ENCODE data around the gene YARS1. TPM values are rescaled to one million over a fixed set of nuclear protein-coding genes. Genes with fewer than 3 reads are reported as not detected.
A peak's percentile ranks its signal among the peaks of the same experiment; 100 is the strongest.

Gene YARS1
- total and polyA plus RNA-seq, 2 of the 4 experiments (the other 2 are of a cell fraction), result 100 to 166 TPM

GRCh38 chr1:32733582-32734321 is 83.4 kb downstream of the YARS1 start:
- CTCF ChIA-PET, result no interaction called here
- peak; percentile 64 for DNase-seq
- in situ Hi-C loops (cut with MboI; ENCODE audit: low sequenced_read_pairs), result no loop called here
- no peak for TF ChIP-seq MAFK (IDR thresholded peaks at IDR 0.05; ENCODE audit: low read depth, low read length)
- no peak for TF ChIP-seq RAD21 (IDR thresholded peaks at IDR 0.05; ENCODE audit: low read length)
- no peak for TF ChIP-seq MAZ (IDR thresholded peaks at IDR 0.05; ENCODE audit: borderline replicate concordance, low read depth, low read length)
- no peak for TF ChIP-seq RFX5 (IDR thresholded peaks at IDR 0.05; ENCODE audit: low read depth, low read length)
- TF ChIP-seq CHD1 (IDR thresholded peaks at IDR 0.05; ENCODE audit: low read depth, low read length), result no peak
- no peak for TF ChIP-seq FOS (IDR thresholded peaks at IDR 0.05; ENCODE audit: low read depth, low read length)
- no peak for TF ChIP-seq MXI1 (IDR thresholded peaks at IDR 0.05; ENCODE audit: borderline replicate concordance, low read depth, low read length)
- no peak for TF ChIP-seq SMC3 (IDR thresholded peaks at IDR 0.05; ENCODE audit: low read depth, low read length)
- no peak for TF ChIP-seq CTCF (conservative IDR thresholded peaks at IDR 0.05; ENCODE audit: low read depth, low read length)
- TF ChIP-seq USF2 (IDR thresholded peaks at IDR 0.05; ENCODE audit: low read depth, low read length), result no peak
- TF ChIP-seq POLR2A (IDR thresholded peaks at IDR 0.05; ENCODE audit: low read depth, low read length), result no peak
- no peak for TF ChIP-seq NFE2L2 (IDR thresholded peaks at IDR 0.05; ENCODE audit: low read depth, low read length)
- TF ChIP-seq CEBPB (IDR thresholded peaks at IDR 0.05; ENCODE audit: low read depth, low read length), result no peak
- no peak for TF ChIP-seq RCOR1 (IDR thresholded peaks at IDR 0.05; ENCODE audit: insufficient replicate concordance, low read length)
- no peak for TF ChIP-seq BHLHE40 (IDR thresholded peaks at IDR 0.05; ENCODE audit: low read depth, low read length)

More at GRCh38 chr1:32733582-32734321, 83.4 kb downstream of the YARS1 start:
- Histone ChIP-seq H3K14ac (replicated peaks; ENCODE audit: low read depth, low read length) (no peak overlapping the region), H3K79me1 (ENCODE audit: low read depth in 1 of 2, low read length in 2 of 2) (no peaks in the 10 kb centered on the region), H2AK5ac (ENCODE audit: low read depth, low read length) (no peak overlapping the region), H4K20me1 (ENCODE audit: insufficient read depth, low read length) (no peaks in the 10 kb centered on the region), H3K9me1 (ENCODE audit: insufficient read depth, low read length) (0 out of 2 replicates have a peak, but pooled peaks cover 3% of the 10 kb centered on the region), H3K4me1 (ENCODE audit: control insufficient read depth, insufficient read depth, low read length) (peaks cover 5% of the 10 kb centered on the region), H4K8ac (ENCODE audit: low read depth in 2 of 2, low read length in 2 of 2) (no peak overlapping the region), H4K5ac (ENCODE audit: low read depth, low read length) (no peak overlapping the region), H2BK120ac (ENCODE audit: low read depth, low read length) (no peak overlapping the region), H3K56ac (ENCODE audit: extremely low read depth, insufficient read depth, low read length) (no peak overlapping the region), H4K91ac (ENCODE audit: insufficient read depth, low read depth, low read length) (no peak overlapping the region; the same call in 1 of the 2 replicates), H3K27ac (ENCODE audit: insufficient read depth, low read length) (no peak overlapping the region), H3K36me3 (ENCODE audit: control insufficient read depth, insufficient read depth, low read length) (no peaks in the 10 kb centered on the region), H3K9ac (ENCODE audit: low read depth, low read length) (no peak overlapping the region), H3K27me3 (ENCODE audit: control insufficient read depth, insufficient read depth, low read length) (no peaks in the 10 kb centered on the region), H3K4ac (ENCODE audit: low read depth, low read length) (no peak overlapping the region), H2BK15ac (ENCODE audit: low read depth, low read length) (no peak overlapping the region), H3K18ac (ENCODE audit: low read depth, low read length) (no peak overlapping the region), H3K9me3 (ENCODE audit: control insufficient read depth, insufficient read depth, low read length) (no peaks in the 10 kb centered on the region), H3K4me2 (ENCODE audit: low read depth, low read length) (no peak overlapping the region), H2BK20ac (ENCODE audit: low read depth, low read length) (no peak overlapping the region), H3K4me3 (ENCODE audit: insufficient read depth, low read depth, low read length) (no peak overlapping the region), H2BK5ac (ENCODE audit: low read depth, low read length, poor library complexity, severe bottlenecking) (no peak overlapping the region), H2AFZ (replicated peaks; ENCODE audit: low read length, poor library complexity) (peak overlapping the region; percentile 63), H3K23ac (ENCODE audit: low read depth, low read length) (no peak overlapping the region), H2AK9ac (replicated peaks; ENCODE audit: low read depth, low read length, poor library complexity) (peak overlapping the region; percentile 39)
- no TSS peak for BruUV-seq (replicated peaks)
- intact Hi-C loops (cut with micrococcal nuclease), result no loop called here
- dilution Hi-C loops (cut with HindIII; ENCODE audit: low sequenced_read_pairs, unreplicated experiment), result no loop called here
- 33% methylated on average over 2 of the region's 9 CpGs; no CpG with 5 or more reads in 1 of the 2 experiments for WGBS, 2 experiments (ENCODE audit: extremely low coverage in 2 of 2, insufficient read length in 1 of 2)
- POLR2A ChIA-PET (ENCODE audit: unreplicated experiment), result interaction anchor here (0.6 kb wide), 2 partner anchors 29 to 909 kb away, joined by 3 to 5 read pairs; no protein-coding TSS in a partner anchor
- ATAC-seq (ENCODE audit: low read depth), result peak; percentile 17; the same call in 1 of the 2 replicates
